Fibroblast of lung (primary cell): ENCODE data around the gene PRKAG1. TPM values are rescaled to one million over a fixed set of nuclear protein-coding genes. Genes with fewer than 3 reads are reported as not detected.

Source experiments
- DNase-seq, 2 donors: peaks; one replicate each; pipeline versions ENCODE4 v3.0.0 to v3.0.0-alpha.2; 2010; ENCODE audit warnings: low read depth in 2 of 2
- H2AFZ ChIP-seq: 2 replicates; pipeline ENCODE4 v1.5.1; 2012; ENCODE audit warnings: low read length, control low read depth, inconsistent platforms
- H3K27ac ChIP-seq: 2 replicates; pipeline ENCODE4 v1.5.1; 2011; ENCODE audit warnings: low read length, control low read depth; ENCODE audit not compliant: insufficient read depth
- H3K27me3 ChIP-seq: 2 replicates; pipeline ENCODE4 v1.5.1; 2011; ENCODE audit warnings: mild to moderate bottlenecking, low read length; ENCODE audit not compliant: control insufficient read depth, insufficient read depth
- H3K36me3 ChIP-seq: 2 replicates; pipeline ENCODE4 v1.5.1; 2011; ENCODE audit warnings: low read length; ENCODE audit not compliant: control insufficient read depth, insufficient read depth
- H3K4me1 ChIP-seq: 2 replicates; pipeline ENCODE4 v1.5.1; 2011; ENCODE audit warnings: low read length; ENCODE audit not compliant: control insufficient read depth, insufficient read depth; ENCODE audit errors: extremely low read depth
- H3K4me2 ChIP-seq: 2 replicates; pipeline ENCODE4 v1.5.1; 2011; ENCODE audit warnings: low read length, control low read depth; ENCODE audit not compliant: insufficient read depth; ENCODE audit errors: extremely low read depth
- H3K4me3 ChIP-seq, 4 experiments: fragments of 200-600 bp in 1 of 4; sonication (generic) in 1 of 4; replicated peaks in 1 of 4; 2 replicates each; pipeline ENCODE4 v1.5.1; 2011 to 2016; ENCODE audit warnings: low read length in 4 of 4, low read depth in 3 of 4, mild to moderate bottlenecking in 3 of 4, control low read depth in 2 of 4, inconsistent platforms in 1 of 4, mixed read lengths in 1 of 4; ENCODE audit not compliant: insufficient read depth in 1 of 4; ENCODE audit errors: control extremely low read depth in 1 of 4
- H3K79me2 ChIP-seq: 2 replicates; pipeline ENCODE4 v1.5.1; 2012; ENCODE audit warnings: mild to moderate bottlenecking, low read length, inconsistent platforms; ENCODE audit not compliant: control insufficient read depth, insufficient read depth
- H3K9ac ChIP-seq: 2 replicates; pipeline ENCODE4 v1.5.1; 2011; ENCODE audit warnings: mild to moderate bottlenecking, low read length, control low read depth; ENCODE audit not compliant: insufficient read depth
- H3K9me3 ChIP-seq: 2 replicates; pipeline ENCODE4 v1.5.1; 2012; ENCODE audit warnings: low read depth, low read length; ENCODE audit not compliant: control insufficient read depth, insufficient read depth
- H4K20me1 ChIP-seq: 2 replicates; pipeline ENCODE4 v1.5.1; 2011; ENCODE audit warnings: low read length; ENCODE audit not compliant: control insufficient read depth, insufficient read depth; ENCODE audit errors: extremely low read depth
- EZH2 ChIP-seq: IDR thresholded peaks from 2 replicates; pipeline ENCODE4 v1.5.1; 2012; ENCODE audit warnings: low read length, control low read depth, mild to moderate bottlenecking; ENCODE audit errors: missing control alignments
- polyA plus RNA-seq, 2 donors: library from polyadenylated mRNA; depleted of rRNA in 1 of 2; stranded (reverse) in 1 of 2; unstranded in 1 of 2; fragments of >200 nt; gene quantifications; 2 replicates each; pipeline ENCODE4 v1.2.1, GENCODE V29; 2011 to 2012; ENCODE audit warnings: missing spikeins in 1 of 2
- total RNA-seq: library from RNA; depleted of rRNA; stranded (reverse); fragments of >200 nt; gene quantifications from 2 replicates; pipeline ENCODE4 v1.2.1, GENCODE V29; 2014
- TF ChIP-seq, protein P1 (sequence below), 2 donors: IDR thresholded peaks in 1 of 2; conservative IDR thresholded peaks in 1 of 2; 1 replicate in 1 of 2; 2 replicates in 1 of 2; pipeline ENCODE4 v1.5.1; 2011 to 2012; ENCODE audit warnings: low read length in 2 of 2, control low read depth in 1 of 2, inconsistent platforms in 1 of 2, low read depth in 1 of 2, mild to moderate bottlenecking in 1 of 2

The PRKAG1 gene
- total and polyA plus RNA-seq, 2 donors (not counting 1 experiment from before 2014, with no cell fraction given) = 76.5 to 110 TPM

- Histone ChIP-seq H3K36me3 (peaks cover 11% of the 10 kb centered on the region), H3K27me3 (no peaks in the 10 kb centered on the region), H3K4me2 (no peak overlapping the region), H3K9me3 (no peaks in the 10 kb centered on the region), H2AFZ (no peak overlapping the region), H3K79me2 (no peaks in the 10 kb centered on the region), H3K27ac (no peak overlapping the region), H3K4me1 (no peaks in the 10 kb centered on the region), H4K20me1 (no peaks in the 10 kb centered on the region), H3K9ac (no peak overlapping the region), H3K4me3 (no peak overlapping the region)
- TF ChIP-seq EZH2 = no peak
- TF ChIP-seq, protein P1, sequence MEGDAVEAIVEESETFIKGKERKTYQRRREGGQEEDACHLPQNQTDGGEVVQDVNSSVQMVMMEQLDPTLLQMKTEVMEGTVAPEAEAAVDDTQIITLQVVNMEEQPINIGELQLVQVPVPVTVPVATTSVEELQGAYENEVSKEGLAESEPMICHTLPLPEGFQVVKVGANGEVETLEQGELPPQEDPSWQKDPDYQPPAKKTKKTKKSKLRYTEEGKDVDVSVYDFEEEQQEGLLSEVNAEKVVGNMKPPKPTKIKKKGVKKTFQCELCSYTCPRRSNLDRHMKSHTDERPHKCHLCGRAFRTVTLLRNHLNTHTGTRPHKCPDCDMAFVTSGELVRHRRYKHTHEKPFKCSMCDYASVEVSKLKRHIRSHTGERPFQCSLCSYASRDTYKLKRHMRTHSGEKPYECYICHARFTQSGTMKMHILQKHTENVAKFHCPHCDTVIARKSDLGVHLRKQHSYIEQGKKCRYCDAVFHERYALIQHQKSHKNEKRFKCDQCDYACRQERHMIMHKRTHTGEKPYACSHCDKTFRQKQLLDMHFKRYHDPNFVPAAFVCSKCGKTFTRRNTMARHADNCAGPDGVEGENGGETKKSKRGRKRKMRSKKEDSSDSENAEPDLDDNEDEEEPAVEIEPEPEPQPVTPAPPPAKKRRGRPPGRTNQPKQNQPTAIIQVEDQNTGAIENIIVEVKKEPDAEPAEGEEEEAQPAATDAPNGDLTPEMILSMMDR (conservative IDR thresholded peaks at IDR 0.05 in 1 of 2, IDR thresholded peaks at IDR 0.05 in 1 of 2; ENCODE audit: low read depth in 1 of 2, low read length in 2 of 2) = no peak
- DNase-seq = no peak
These were observed 9.6 kb downstream of the PRKAG1 start for GRCh38 chr12:49008943-49009342.

GRCh38 chr12:49000346-49000745 lies 18.2 kb downstream of the PRKAG1 start:
- H3K9ac ChIP-seq = no peak overlapping the region

DNA sequence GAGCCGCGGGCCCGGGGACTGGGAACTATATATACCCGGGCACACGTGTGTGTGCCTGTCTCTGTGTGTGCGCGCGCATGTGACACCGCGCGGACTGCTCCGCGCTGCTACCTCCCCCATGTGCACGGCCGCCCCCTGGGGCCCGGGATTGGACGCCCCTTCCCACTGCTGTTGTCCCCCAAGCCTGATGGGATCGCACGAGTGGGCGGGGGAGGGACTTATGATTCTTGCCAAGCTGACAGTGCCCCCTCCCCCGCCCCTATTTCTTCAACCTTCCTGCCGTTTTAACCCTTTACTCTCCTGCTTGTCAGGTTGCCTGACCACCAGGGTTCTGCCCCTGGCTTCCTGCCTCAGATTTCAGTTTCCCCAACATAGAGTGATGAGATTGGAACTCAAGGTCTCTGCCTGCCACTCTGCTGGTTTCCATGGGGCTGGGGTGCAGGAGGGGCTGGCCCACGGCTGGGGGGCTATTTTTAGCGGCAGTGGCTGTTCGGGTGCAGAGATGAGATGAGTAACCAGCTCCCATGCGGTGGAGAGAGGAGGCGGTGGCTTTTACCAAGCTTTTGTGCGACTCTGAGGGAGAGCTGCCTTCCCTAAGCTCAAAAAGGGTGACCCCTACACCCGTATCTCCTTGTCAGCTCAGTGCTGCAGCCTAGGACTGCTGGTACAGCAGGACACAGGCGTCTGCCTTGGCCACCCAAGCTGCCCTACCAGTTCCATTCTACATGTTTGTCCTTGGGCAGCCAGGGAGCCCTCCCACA lies 19.0 kb downstream of the PRKAG1 start, which contains the start of gene DDN:
DDN (minus strand) TSS at position 5 of the 761 bp plus-strand sequence. CDS start 88 bp downstream, outside the sequence.
- H2AFZ ChIP-seq = no peak within 1 kb of the TSS
- peaks cover 14% of the 10 kb centered on the region for H3K4me1 ChIP-seq
- H3K4me3 ChIP-seq = peak within 1 kb of the TSS; percentile 6 to 47 (median 20)
- TF ChIP-seq EZH2 = no peak
- TF ChIP-seq, protein P1 (conservative IDR thresholded peaks at IDR 0.05 in 1 of 2, IDR thresholded peaks at IDR 0.05 in 1 of 2; ENCODE audit: low read depth in 1 of 2, low read length in 2 of 2) = no peak
- no peak within 1 kb of the TSS for H3K27ac ChIP-seq
- no peaks in the 10 kb centered on the region for H4K20me1 ChIP-seq
- H3K9me3 ChIP-seq = no peaks in the 10 kb centered on the region
- H3K27me3 ChIP-seq = peaks cover 11% of the 10 kb centered on the region
- DNase-seq = peak; percentile 17 to 52
- peak within 1 kb of the TSS; percentile 75 for H3K4me2 ChIP-seq
- H3K79me2 ChIP-seq = no peaks in the 10 kb centered on the region
- no peak within 1 kb of the TSS for H3K9ac ChIP-seq
- peaks cover 12% of the 10 kb centered on the region for H3K36me3 ChIP-seq

More at GRCh38 chr12:49000346-49000745, 18.2 kb downstream of the PRKAG1 start:
- Histone ChIP-seq H3K4me3 (no peak overlapping the region), H3K36me3 (peaks cover 14% of the 10 kb centered on the region), H3K4me2 (no peak overlapping the region), H4K20me1 (no peaks in the 10 kb centered on the region), H3K4me1 (peaks cover 14% of the 10 kb centered on the region), H3K79me2 (no peaks in the 10 kb centered on the region), H3K27me3 (peaks cover 11% of the 10 kb centered on the region), H2AFZ (no peak overlapping the region), H3K27ac (no peak overlapping the region), H3K9me3 (no peaks in the 10 kb centered on the region)
- TF ChIP-seq, protein P1 (conservative IDR thresholded peaks at IDR 0.05 in 1 of 2, IDR thresholded peaks at IDR 0.05 in 1 of 2; ENCODE audit: low read depth in 1 of 2, low read length in 2 of 2) = no peak
- no peak for TF ChIP-seq EZH2
- DNase-seq = no peak
